Erythroblast (primary cell): Measurements from ENCODE around the gene OR13F1.
"Not testable (repeated sequence)": the region's sequence is repeated elsewhere in the genome, so short reads cannot be mapped to it uniquely, and the experiment has no call there.

Experiments
- DNase-seq, 2 experiments: peaks; one replicate each; lab custom pipeline; 2025; lab: John Stamatoyannopoulos, UW
- GATA1 ChIP-seq: IDR thresholded peaks from 2 replicates; pipeline ENCODE4 v1.6.1; 2011; ENCODE audit warnings: low read depth, mild to moderate bottlenecking, control low read depth, low read length, moderate library complexity
- POLR2A ChIP-seq: IDR thresholded peaks from 2 replicates; pipeline ENCODE4 v1.6.1; 2011; ENCODE audit warnings: mild to moderate bottlenecking, low read length

Gene OR13F1, protein sequence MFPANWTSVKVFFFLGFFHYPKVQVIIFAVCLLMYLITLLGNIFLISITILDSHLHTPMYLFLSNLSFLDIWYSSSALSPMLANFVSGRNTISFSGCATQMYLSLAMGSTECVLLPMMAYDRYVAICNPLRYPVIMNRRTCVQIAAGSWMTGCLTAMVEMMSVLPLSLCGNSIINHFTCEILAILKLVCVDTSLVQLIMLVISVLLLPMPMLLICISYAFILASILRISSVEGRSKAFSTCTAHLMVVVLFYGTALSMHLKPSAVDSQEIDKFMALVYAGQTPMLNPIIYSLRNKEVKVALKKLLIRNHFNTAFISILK

GRCh38 chr9:104503963-104504362 lies at the start of gene OR13F1:
OR13F1 (plus strand) TSS chr9:104504263; CDS start chr9:104504263, 0 bp downstream.
- DNase-seq: no peak
- no peak for TF ChIP-seq GATA1
- no peak for TF ChIP-seq POLR2A

DNA sequence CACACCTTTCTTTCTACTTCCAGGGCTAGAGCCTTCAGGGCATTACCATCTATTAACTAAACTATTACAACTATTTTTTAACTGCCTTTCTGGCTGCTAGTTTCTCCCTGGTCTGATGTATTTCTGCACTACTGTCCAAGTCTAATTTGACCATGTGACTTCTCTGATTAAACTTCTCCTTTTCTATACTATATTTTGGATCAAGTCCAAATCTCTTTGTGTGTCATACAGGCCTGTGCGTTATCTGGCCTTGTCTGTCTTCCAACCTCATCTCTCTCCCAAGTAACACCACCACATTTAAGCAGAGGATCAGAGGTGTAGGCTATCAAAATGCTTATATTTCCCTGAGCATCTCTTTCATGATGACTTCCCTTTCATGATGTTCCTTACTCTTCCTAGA lies 47.2 kb upstream of the OR13F1 start:
- TF ChIP-seq POLR2A: no peak
- no peak for TF ChIP-seq GATA1
- DNase-seq: no peak

- TF ChIP-seq POLR2A: no peak
- no peak for TF ChIP-seq GATA1
- DNase-seq: no peak
Observed at GRCh38 chr9:104463864-104464263, 40.2 kb upstream of the OR13F1 start.

DNA sequence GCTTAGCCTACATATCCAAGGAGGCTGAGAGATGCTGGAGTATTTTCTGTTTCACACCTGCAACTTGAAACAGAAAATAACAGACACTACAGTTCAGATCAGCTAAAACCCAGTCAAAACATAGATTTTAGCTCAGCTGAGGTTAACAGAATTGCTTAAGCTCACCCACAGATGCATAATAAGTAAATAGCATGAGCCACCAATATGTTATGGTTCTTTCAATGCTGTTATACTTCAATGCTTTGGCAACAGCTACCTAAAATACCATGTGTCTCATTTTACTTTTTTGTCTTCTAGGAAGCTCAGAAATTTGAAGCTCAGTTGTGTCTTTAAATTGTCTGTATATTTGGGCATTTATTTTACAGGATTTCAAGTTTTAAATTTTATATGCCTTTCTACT lies 35.8 kb upstream of the OR13F1 start:
- TF ChIP-seq POLR2A (no peak), GATA1 (no peak)

DNA sequence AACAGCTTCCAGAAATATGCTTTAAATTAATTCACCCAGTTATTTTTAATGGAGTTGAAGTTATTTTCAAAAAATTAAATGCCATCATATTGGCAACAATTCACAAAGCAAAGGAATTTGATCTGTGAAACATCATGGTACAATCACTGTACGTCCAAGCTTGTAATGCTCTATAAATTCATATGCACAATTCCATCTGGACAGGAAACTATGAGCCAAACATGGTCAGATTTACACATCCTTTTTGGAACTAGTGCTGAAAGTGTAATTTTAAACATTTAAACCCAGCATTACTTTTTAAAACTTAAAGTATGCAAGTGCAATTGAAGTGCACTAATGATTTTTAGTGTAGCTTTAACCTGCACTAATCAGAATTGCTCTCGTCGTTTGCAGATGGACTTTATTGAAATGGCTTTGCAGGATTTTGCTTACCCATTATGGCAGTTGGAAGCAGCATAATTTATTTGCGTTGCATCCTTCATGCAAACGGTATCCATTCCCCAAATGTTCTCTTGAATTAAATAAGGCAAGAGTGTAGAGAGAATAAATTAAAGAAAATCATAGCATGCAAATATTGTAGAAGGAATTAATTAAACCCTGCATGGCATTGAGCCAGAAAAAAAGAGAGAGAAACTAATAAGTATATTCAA lies 21.0 kb upstream of the OR13F1 start:
- DNase-seq: no peak
- TF ChIP-seq POLR2A: no peak
- TF ChIP-seq GATA1: no peak

More for the DNA sequence above, 35.8 kb upstream of the OR13F1 start:
- no peak for DNase-seq

DNA sequence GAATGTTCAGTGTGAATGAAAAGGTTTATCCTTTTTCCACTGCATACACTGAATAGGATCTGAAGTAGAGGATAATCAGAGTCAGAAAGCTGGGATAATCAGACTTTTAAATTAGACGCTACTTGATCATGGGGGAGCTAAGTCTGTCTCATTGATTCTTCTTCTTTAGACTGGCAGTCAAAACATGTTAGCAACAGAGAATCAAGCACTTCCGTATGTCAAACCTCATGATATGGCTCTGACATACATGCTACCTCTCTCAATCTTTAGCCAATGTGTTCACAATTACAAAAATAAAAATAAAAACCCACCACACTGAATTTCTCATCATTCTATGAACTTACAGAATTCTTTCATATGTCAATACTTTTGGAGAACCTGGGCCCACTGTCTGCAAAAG lies 19.0 kb upstream of the OR13F1 start:
- TF ChIP-seq POLR2A (no peak), GATA1 (no peak)
- DNase-seq: no peak

DNA sequence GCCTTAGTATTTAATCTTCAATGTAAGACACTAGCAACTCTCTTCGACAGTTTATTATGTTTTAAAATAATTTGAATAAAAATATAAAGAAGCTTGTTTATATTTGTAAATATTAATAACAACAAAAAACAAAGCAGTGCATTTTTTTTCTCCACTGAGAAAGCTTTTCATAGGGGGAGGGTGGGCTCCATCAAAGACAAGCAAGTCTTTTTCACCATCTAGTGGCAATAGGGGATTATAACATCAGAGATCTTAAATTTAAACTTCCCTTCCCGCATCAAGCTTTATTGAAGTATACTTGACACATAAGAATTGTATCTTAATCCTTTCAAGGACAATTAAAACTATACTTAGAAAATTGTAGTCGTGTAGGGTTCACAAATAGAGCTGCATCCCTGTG lies 9.3 kb upstream of the OR13F1 start:
- TF ChIP-seq GATA1 (no peak), POLR2A (no peak)
- peak; percentile 21 to 30 for DNase-seq

DNA sequence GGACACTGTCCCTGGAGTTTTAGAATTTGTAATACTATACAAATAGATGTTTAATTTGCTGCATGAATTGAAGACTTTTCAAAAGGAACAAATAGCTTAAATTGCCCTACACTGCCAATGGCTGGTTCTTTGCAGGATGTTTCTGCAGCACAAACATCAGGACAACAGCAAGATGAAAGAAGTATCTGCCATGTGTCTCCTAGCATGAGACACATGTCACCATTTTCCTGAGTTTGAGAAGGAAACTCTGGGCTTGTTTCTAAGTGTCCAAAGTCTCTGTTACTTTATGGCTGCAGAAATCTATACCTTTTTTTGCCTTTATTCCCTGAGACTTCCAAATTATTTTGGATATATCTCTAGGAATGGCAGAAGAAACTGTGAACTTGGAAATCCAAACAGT lies 623 bp upstream of the OR13F1 start:
- TF ChIP-seq GATA1 (no peak), POLR2A (no peak)
- DNase-seq: no peak

- DNase-seq: no peak
- no peak for TF ChIP-seq GATA1
- TF ChIP-seq POLR2A: no peak
Observed at GRCh38 chr9:104506565-104506964, 2.5 kb downstream of the OR13F1 start.

DNA sequence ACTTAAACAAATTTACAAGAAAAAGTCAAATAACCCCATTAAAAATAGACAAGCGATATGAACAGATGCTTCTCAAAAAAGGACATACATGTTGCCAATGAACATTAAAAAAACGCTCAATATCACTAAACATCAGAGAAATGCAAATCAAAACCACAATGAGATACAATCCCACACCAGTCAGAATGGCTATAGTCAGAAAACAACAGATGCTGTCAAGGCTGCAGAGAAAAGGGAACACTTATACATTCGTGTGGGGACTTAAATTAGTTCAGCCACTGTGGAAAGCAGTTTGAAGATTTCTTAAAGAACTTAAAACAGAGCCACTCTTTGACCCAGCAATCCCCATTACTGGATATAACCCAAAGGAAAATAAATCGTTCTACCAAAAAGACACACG lies 10.8 kb downstream of the OR13F1 start:
- no peak for DNase-seq
- no peak for TF ChIP-seq GATA1
- TF ChIP-seq POLR2A: no peak

DNA sequence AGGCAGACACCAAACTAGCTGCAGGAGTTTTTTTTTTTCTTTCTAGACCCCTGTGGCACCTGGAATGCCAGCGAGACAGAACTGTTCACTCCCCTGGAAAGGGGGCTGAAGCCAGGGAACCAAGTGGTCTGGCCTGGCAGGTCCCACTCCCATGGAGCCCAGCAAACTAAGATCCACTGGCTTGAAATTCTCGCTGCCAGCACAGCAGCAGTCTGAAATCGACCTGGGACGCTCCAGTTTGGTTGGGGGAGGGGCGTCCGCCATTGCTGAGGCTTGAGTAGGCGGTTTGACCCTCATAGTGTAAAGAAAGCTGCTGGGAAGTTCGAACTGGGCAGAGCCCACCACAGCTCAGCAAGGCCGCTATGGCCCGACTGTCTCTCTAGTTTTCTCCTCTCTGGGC lies 16.2 kb downstream of the OR13F1 start:
- DNase-seq: not testable (repeated sequence)

DNA sequence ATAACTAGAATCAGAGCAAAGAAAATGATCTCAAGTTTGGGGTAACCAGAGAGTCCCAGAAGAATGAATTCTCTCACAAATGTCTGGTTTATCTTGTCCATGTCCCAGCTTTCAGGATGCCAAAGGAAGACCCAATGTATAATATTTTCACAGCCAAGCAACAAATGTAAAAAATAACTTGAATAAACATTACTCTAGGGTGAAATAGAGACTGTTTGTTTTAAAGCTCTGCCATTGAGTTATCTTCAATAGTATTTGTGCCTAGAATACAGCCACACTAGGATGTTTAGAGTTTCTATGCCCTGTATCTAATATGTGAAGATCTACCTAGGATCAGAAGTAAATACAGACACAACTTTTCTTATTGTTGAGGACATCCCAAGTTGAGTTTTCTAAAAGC lies 23.0 kb downstream of the OR13F1 start, which contains the start of gene OR13C4:
Gene OR13C4, minus strand, starts transcription at position 101 of the 400 bp plus-strand sequence. Its CDS starts 0 bp downstream, at position 101.
- TF ChIP-seq POLR2A: no peak
- TF ChIP-seq GATA1: no peak
- no peak for DNase-seq

- DNase-seq: no peak
- TF ChIP-seq GATA1 (no peak), POLR2A (no peak)
Observed at GRCh38 chr9:104536756-104537155, 32.7 kb downstream of the OR13F1 start, which contains the start of gene OR13C3. OR13C3 (minus strand) TSS chr9:104536856; CDS start chr9:104536723, 133 bp downstream.

GRCh38 chr9:104539275-104539674 lies 35.2 kb downstream of the OR13F1 start:
- DNase-seq: no peak
- no peak for TF ChIP-seq POLR2A
- no peak for TF ChIP-seq GATA1
